ENCODE data around the gene EFHC1. TPM values are rescaled to one million over a fixed set of nuclear protein-coding genes. Genes with fewer than 3 reads are reported as not detected.

The EFHC1 gene
- polyA plus RNA-seq, 1 donor (not counting 4 experiments of a cell fraction or from before 2014, with no cell fraction given): 20.5 TPM

DNA sequence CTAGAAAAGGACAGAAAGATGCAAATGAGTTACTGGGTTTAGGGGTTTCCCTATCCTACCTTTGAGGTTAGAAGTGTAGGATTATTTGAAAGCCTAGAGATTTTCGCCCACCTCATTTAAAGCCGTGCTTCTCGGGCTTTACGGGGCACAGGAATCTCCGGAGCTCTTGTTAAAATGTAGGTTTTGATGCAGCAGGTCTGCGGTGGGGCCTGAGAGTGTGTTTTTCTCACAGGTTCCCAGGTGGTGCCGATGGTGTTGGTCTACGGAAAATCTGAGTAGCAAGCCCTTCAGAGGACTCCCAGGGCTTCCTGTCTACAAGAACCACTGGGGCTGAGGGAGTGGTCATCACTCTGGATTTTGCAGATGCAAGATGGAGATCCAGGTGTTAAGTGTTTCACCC lies 109.2 kb downstream of the EFHC1 start:
- TF ChIP-seq EZH2 (IDR thresholded peaks at IDR 0.05; ENCODE audit: low read length): no peak
- TF ChIP-seq, protein P1, sequence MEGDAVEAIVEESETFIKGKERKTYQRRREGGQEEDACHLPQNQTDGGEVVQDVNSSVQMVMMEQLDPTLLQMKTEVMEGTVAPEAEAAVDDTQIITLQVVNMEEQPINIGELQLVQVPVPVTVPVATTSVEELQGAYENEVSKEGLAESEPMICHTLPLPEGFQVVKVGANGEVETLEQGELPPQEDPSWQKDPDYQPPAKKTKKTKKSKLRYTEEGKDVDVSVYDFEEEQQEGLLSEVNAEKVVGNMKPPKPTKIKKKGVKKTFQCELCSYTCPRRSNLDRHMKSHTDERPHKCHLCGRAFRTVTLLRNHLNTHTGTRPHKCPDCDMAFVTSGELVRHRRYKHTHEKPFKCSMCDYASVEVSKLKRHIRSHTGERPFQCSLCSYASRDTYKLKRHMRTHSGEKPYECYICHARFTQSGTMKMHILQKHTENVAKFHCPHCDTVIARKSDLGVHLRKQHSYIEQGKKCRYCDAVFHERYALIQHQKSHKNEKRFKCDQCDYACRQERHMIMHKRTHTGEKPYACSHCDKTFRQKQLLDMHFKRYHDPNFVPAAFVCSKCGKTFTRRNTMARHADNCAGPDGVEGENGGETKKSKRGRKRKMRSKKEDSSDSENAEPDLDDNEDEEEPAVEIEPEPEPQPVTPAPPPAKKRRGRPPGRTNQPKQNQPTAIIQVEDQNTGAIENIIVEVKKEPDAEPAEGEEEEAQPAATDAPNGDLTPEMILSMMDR (optimal IDR thresholded peaks at IDR 0.05 in 1 of 3, IDR thresholded peaks at IDR 0.05 in 1 of 3, conservative IDR thresholded peaks at IDR 0.05 in 1 of 3; ENCODE audit: extremely low read depth in 1 of 3, insufficient read depth in 2 of 3, low read length in 3 of 3): no peak
- no peak overlapping the region for H3K4me2 ChIP-seq (ENCODE audit: control insufficient read depth, extremely low read depth, insufficient read depth, low read depth, low read length)
- H3K9me3 ChIP-seq (ENCODE audit: control insufficient read depth, low read depth, low read length): no peaks in the 10 kb centered on the region
- H3K4me3 ChIP-seq (ENCODE audit: control insufficient read depth in 2 of 3, extremely low read depth in 1 of 3, insufficient read depth in 2 of 3, low read depth in 1 of 3, low read length in 3 of 3): no peak overlapping the region
- no peaks in the 10 kb centered on the region for H3K9me1 ChIP-seq (ENCODE audit: control insufficient read depth, extremely low read depth, insufficient read depth, low read length)
- dilution Hi-C loops (cut with MboI; ENCODE audit: extremely low pct_ligation_motif_present, low sequenced_read_pairs): no loop called here
- DNase-seq (ENCODE audit: low read depth, low spot score) (no peak), FAIRE-seq (no peak)
- H3K9ac ChIP-seq (ENCODE audit: control insufficient read depth, extremely low read depth, insufficient read depth, low read length): no peak overlapping the region
- no peaks in the 10 kb centered on the region for H3K27me3 ChIP-seq (ENCODE audit: control insufficient read depth, extremely low read depth, insufficient read depth, low read length)
- no peak overlapping the region for H2AFZ ChIP-seq (ENCODE audit: control insufficient read depth, low read length)
- H3K36me3 ChIP-seq (ENCODE audit: control insufficient read depth in 2 of 2, extremely low read depth in 1 of 2, insufficient read depth in 2 of 2, low read length in 2 of 2): no peaks in the 10 kb centered on the region
- H3K79me2 ChIP-seq (ENCODE audit: control insufficient read depth, insufficient read depth, low read length): no peaks in the 10 kb centered on the region
- H4K20me1 ChIP-seq (ENCODE audit: control insufficient read depth, extremely low read depth, insufficient read depth, low read length): no peaks in the 10 kb centered on the region
- no peak overlapping the region for H3K27ac ChIP-seq (ENCODE audit: control insufficient read depth, insufficient read depth, low read length)
- H3K4me1 ChIP-seq (ENCODE audit: control insufficient read depth, extremely low read depth, insufficient read depth, low read length): peaks cover 3% of the 10 kb centered on the region

DNA sequence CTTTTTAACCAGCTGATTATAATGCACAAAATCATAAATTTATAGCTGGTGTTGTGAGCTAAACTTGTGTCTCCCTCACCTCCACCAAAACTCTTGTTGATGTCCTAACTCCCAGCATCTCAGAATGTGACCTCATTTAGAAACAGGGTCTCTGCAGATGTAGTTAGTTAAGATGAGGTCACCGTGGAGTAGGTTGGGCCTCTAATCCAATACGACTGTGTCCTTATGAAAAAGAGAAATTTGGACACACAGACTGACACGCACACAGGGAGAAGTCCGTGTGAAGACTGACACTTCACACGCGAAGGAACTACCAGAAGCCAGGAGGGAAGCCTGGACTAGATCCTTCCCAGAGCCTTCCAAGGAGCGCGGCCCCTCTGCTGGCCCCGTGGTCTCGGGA lies 110.2 kb downstream of the EFHC1 start:
- Histone ChIP-seq H4K20me1 (ENCODE audit: control insufficient read depth, extremely low read depth, insufficient read depth, low read length) (no peaks in the 10 kb centered on the region), H2AFZ (ENCODE audit: control insufficient read depth, low read length) (no peak overlapping the region), H3K27ac (ENCODE audit: control insufficient read depth, insufficient read depth, low read length) (no peak overlapping the region), H3K4me2 (ENCODE audit: control insufficient read depth, extremely low read depth, insufficient read depth, low read depth, low read length) (no peak overlapping the region), H3K4me3 (ENCODE audit: control insufficient read depth in 2 of 3, extremely low read depth in 1 of 3, insufficient read depth in 2 of 3, low read depth in 1 of 3, low read length in 3 of 3) (no peak overlapping the region), H3K4me1 (ENCODE audit: control insufficient read depth, extremely low read depth, insufficient read depth, low read length) (peaks cover 3% of the 10 kb centered on the region), H3K79me2 (ENCODE audit: control insufficient read depth, insufficient read depth, low read length) (no peaks in the 10 kb centered on the region), H3K27me3 (ENCODE audit: control insufficient read depth, extremely low read depth, insufficient read depth, low read length) (no peaks in the 10 kb centered on the region), H3K9me3 (ENCODE audit: control insufficient read depth, low read depth, low read length) (no peaks in the 10 kb centered on the region), H3K9ac (ENCODE audit: control insufficient read depth, extremely low read depth, insufficient read depth, low read length) (no peak overlapping the region), H3K36me3 (ENCODE audit: control insufficient read depth in 2 of 2, extremely low read depth in 1 of 2, insufficient read depth in 2 of 2, low read length in 2 of 2) (no peaks in the 10 kb centered on the region), H3K9me1 (ENCODE audit: control insufficient read depth, extremely low read depth, insufficient read depth, low read length) (no peaks in the 10 kb centered on the region)
- dilution Hi-C loops (cut with MboI; ENCODE audit: extremely low pct_ligation_motif_present, low sequenced_read_pairs): no loop called here
- DNase-seq (ENCODE audit: low read depth, low spot score): no peak
- TF ChIP-seq EZH2 (IDR thresholded peaks at IDR 0.05; ENCODE audit: low read length): no peak
- TF ChIP-seq, protein P1 (optimal IDR thresholded peaks at IDR 0.05 in 1 of 3, IDR thresholded peaks at IDR 0.05 in 1 of 3, conservative IDR thresholded peaks at IDR 0.05 in 1 of 3; ENCODE audit: extremely low read depth in 1 of 3, insufficient read depth in 2 of 3, low read length in 3 of 3): no peak
- no peak for FAIRE-seq

All from keratinocyte (primary cell).